A549 (cell line): ENCODE measurements around the gene HIC2. TPM values are rescaled to one million over a fixed set of nuclear protein-coding genes. Genes with fewer than 3 reads are reported as not detected.

Experiments used
- ATAC-seq, 2 experiments: fragments of 200-7000 bp in 1 of 2; fragments of >200 bp in 1 of 2; cut with Nextera tagmentation in 1 of 2; cut with Tn5 transposase in 1 of 2; 3 replicates each; pipeline versions ENCODE4 v1.8.0 to v1.9.1; 2018 to 2020; ENCODE audit warnings: mild to moderate bottlenecking in 1 of 2, moderate library complexity in 1 of 2
- CTCF ChIA-PET: fragments of 300-600 bp; sonication (Branson Sonifier 250); formaldehyde crosslinking; extraction: SDS; loops from one replicate; lab custom pipeline; 2021; ENCODE audit warnings: antibody characterized with exemption, inconsistent platforms; lab: Yijun Ruan, JAX
- POLR2A ChIA-PET: fragments of 350-600 bp; formaldehyde crosslinking; extraction: SDS; loops from one replicate; lab custom pipeline; 2021; ENCODE audit warnings: antibody characterized with exemption, inconsistent platforms; lab: Yijun Ruan, JAX
- DNase-seq, 2 experiments: peaks; one replicate each; pipeline versions ENCODE4 v3.0.0 to v3.0.0-alpha.2; 2011 to 2016; ENCODE audit warnings: low read depth in 1 of 2, low spot score in 1 of 2
- FAIRE-seq: peaks from 2 replicates; lab custom pipeline; 2011; peaks lifted over from hg19 to GRCh38; lab: Jason Lieb, UNC
- H3K27ac ChIP-seq, 2 experiments: fragments of >200 bp; sonication (Bioruptor Twin); formaldehyde crosslinking; 3 replicates each; pipeline ENCODE4 v1.5.1; 2016 to 2017
- H3K4me1 ChIP-seq: fragments of >200 bp; sonication (Bioruptor Twin); formaldehyde crosslinking; 3 replicates; pipeline ENCODE4 v1.6.1; 2016
- H3K4me2 ChIP-seq: fragments of >200 bp; sonication (Bioruptor Twin); formaldehyde crosslinking; 3 replicates; pipeline ENCODE4 v1.6.1; 2016
- H3K4me3 ChIP-seq: fragments of >200 bp; sonication (Bioruptor Twin); formaldehyde crosslinking; 3 replicates; pipeline ENCODE4 v1.5.1; 2016
- H3K9me3 ChIP-seq: fragments of >200 bp; sonication (Bioruptor Twin); formaldehyde crosslinking; 3 replicates; pipeline ENCODE4 v1.6.1; 2016
- ATOH8 ChIP-seq: fragments of 250-450 bp; sonication (Bioruptor Pico); IDR thresholded peaks from 2 replicates; pipeline ENCODE4 v1.5.0; 2020; ENCODE audit warnings: low read depth, mild to moderate bottlenecking, moderate library complexity
- BHLHE40 ChIP-seq: IDR thresholded peaks from 2 replicates; pipeline ENCODE4 v1.6.1; 2012; ENCODE audit warnings: low read depth, low read length, inconsistent platforms
- CEBPB ChIP-seq, 2 experiments: fragments of >200 bp in 1 of 2; sonication (Bioruptor Twin) in 1 of 2; formaldehyde crosslinking in 1 of 2; IDR thresholded peaks; 2 replicates each; pipeline ENCODE4 v1.6.1; 2012 to 2016
- CHD2 ChIP-seq: fragments of 150-350 bp; IDR thresholded peaks from 2 replicates; pipeline ENCODE4 v1.6.1; 2014; ENCODE audit warnings: low read length; ENCODE audit not compliant: partially characterized antibody
- CHD4 ChIP-seq: fragments of 200-600 bp; sonication (generic); IDR thresholded peaks from 2 replicates; pipeline ENCODE4 v1.6.1; 2016; ENCODE audit warnings: antibody characterized with exemption, mild to moderate bottlenecking, borderline replicate concordance
- EHF ChIP-seq: fragments of 250-450 bp; sonication (Bioruptor Pico); IDR thresholded peaks from 2 replicates; pipeline ENCODE4 v1.5.0; 2020; ENCODE audit warnings: mild to moderate bottlenecking
- EHMT2 ChIP-seq: fragments of 200-600 bp; sonication (generic); IDR thresholded peaks from 2 replicates; pipeline ENCODE4 v1.6.1; 2016; ENCODE audit warnings: antibody characterized with exemption, low read depth, mild to moderate bottlenecking, moderate library complexity
- ELK1 ChIP-seq: fragments of 150-350 bp; IDR thresholded peaks from 2 replicates; pipeline ENCODE4 v1.6.1; 2014; ENCODE audit warnings: low read depth, mild to moderate bottlenecking, low read length
- FOSB ChIP-seq: fragments of 250-450 bp; sonication (Bioruptor Pico); IDR thresholded peaks from 2 replicates; pipeline ENCODE4 v1.5.0; 2020; ENCODE audit warnings: mild to moderate bottlenecking, moderate library complexity
- GATA3 ChIP-seq: IDR thresholded peaks from 2 replicates; pipeline ENCODE4 v1.6.1; 2012; ENCODE audit warnings: borderline replicate concordance
- HDAC2 ChIP-seq: fragments of 200-600 bp; sonication (generic); IDR thresholded peaks from 2 replicates; pipeline ENCODE4 v1.6.1; 2016
- HOXB5 ChIP-seq: fragments of 250-450 bp; sonication (Bioruptor Pico); IDR thresholded peaks from 2 replicates; pipeline ENCODE4 v1.5.0; 2020; ENCODE audit warnings: mild to moderate bottlenecking, moderate library complexity
- JUN ChIP-seq, 2 experiments: fragments of >200 bp; sonication (Bioruptor Twin); formaldehyde crosslinking; IDR thresholded peaks; 2 replicates in 1 of 2; 3 replicates in 1 of 2; pipeline ENCODE4 v1.6.1; 2016 to 2017
- JUNB ChIP-seq: fragments of >200 bp; sonication (Bioruptor Twin); formaldehyde crosslinking; IDR thresholded peaks from 2 replicates; pipeline ENCODE4 v1.6.1; 2016
- KDM1A ChIP-seq: fragments of 200-600 bp; sonication (generic); IDR thresholded peaks from 2 replicates; pipeline ENCODE4 v1.6.1; 2016; ENCODE audit warnings: low read depth, mild to moderate bottlenecking
- KDM5A ChIP-seq: fragments of 200-600 bp; sonication (generic); IDR thresholded peaks from 2 replicates; pipeline ENCODE4 v1.6.1; 2016; ENCODE audit warnings: antibody characterized with exemption, mild to moderate bottlenecking
- MAFK ChIP-seq: fragments of 450-650 bp; IDR thresholded peaks from 2 replicates; pipeline ENCODE4 v1.6.1; 2014; ENCODE audit not compliant: partially characterized antibody
- MAZ ChIP-seq: fragments of 150-350 bp; IDR thresholded peaks from 2 replicates; pipeline ENCODE4 v1.6.1; 2014; ENCODE audit warnings: antibody characterized with exemption, low read depth, low read length, borderline replicate concordance
- MYC ChIP-seq: IDR thresholded peaks from 2 replicates; pipeline ENCODE4 v1.6.1; 2012; ENCODE audit warnings: mild to moderate bottlenecking, inconsistent platforms, low read length, improper control_type of control experiment, borderline replicate concordance
- NPAS2 ChIP-seq: fragments of 250-450 bp; sonication (Bioruptor Pico); IDR thresholded peaks from 2 replicates; pipeline ENCODE4 v1.8.0; 2022; ENCODE audit warnings: mild to moderate bottlenecking, moderate library complexity, borderline replicate concordance
- NR3C1 ChIP-seq: fragments of >200 bp; sonication (Bioruptor Twin); formaldehyde crosslinking; IDR thresholded peaks from 3 replicates; pipeline ENCODE4 v1.6.1; 2017
- POLR2AphosphoS2 ChIP-seq: conservative IDR thresholded peaks from 2 replicates; pipeline ENCODE4 v1.6.1; 2012; ENCODE audit warnings: low read length, improper control_type of control experiment, inconsistent platforms
- REST ChIP-seq: fragments of 200-600 bp; sonication (generic); IDR thresholded peaks from 2 replicates; pipeline ENCODE4 v1.6.1; 2016; ENCODE audit warnings: antibody characterized with exemption, mild to moderate bottlenecking, moderate library complexity
- SMC3 ChIP-seq: fragments of >200 bp; sonication (Bioruptor Twin); formaldehyde crosslinking; IDR thresholded peaks from 3 replicates; pipeline ENCODE4 v1.6.1; 2018; ENCODE audit warnings: inconsistent platforms
- TP53 ChIP-seq: fragments of 250-450 bp; sonication (Bioruptor Pico); IDR thresholded peaks from 2 replicates; pipeline ENCODE4 v1.5.0; 2021; ENCODE audit warnings: mild to moderate bottlenecking, moderate library complexity
- ZC3H11A ChIP-seq: fragments of 450-650 bp; IDR thresholded peaks from 2 replicates; pipeline ENCODE4 v1.6.1; 2014; ENCODE audit warnings: antibody characterized with exemption, mild to moderate bottlenecking
- ZSCAN20 ChIP-seq: fragments of 250-450 bp; sonication (Bioruptor Pico); IDR thresholded peaks from 2 replicates; pipeline ENCODE4 v1.8.0; 2022; ENCODE audit warnings: mild to moderate bottlenecking, moderate library complexity
- WGBS: methylation state at CpG from one replicate; pipeline ENCODE4 v1.1.6; 2017; ENCODE audit errors: missing lambda C conversion rate; 5-methylcytosine and 5-hydroxymethylcytosine counted together
- polyA plus RNA-seq, 4 experiments: library from polyadenylated mRNA; depleted of rRNA in 3 of 4; stranded (reverse); fragments of >200 nt; fragmentation: RNase III in 1 of 4; extraction: RNeasy Plus Mini Kit Qiagen cat#74134 plus additional on column Dnase treatment in 1 of 4; gene quantifications; 2 replicates in 3 of 4; 3 replicates in 1 of 4; pipeline ENCODE4 v1.2.3, GENCODE V29; 2011 to 2017

The HIC2 gene
- polyA plus RNA-seq, 2 of the 4 experiments (the other 2 are of a cell fraction) = 1.0 to 2.9 TPM

DNA sequence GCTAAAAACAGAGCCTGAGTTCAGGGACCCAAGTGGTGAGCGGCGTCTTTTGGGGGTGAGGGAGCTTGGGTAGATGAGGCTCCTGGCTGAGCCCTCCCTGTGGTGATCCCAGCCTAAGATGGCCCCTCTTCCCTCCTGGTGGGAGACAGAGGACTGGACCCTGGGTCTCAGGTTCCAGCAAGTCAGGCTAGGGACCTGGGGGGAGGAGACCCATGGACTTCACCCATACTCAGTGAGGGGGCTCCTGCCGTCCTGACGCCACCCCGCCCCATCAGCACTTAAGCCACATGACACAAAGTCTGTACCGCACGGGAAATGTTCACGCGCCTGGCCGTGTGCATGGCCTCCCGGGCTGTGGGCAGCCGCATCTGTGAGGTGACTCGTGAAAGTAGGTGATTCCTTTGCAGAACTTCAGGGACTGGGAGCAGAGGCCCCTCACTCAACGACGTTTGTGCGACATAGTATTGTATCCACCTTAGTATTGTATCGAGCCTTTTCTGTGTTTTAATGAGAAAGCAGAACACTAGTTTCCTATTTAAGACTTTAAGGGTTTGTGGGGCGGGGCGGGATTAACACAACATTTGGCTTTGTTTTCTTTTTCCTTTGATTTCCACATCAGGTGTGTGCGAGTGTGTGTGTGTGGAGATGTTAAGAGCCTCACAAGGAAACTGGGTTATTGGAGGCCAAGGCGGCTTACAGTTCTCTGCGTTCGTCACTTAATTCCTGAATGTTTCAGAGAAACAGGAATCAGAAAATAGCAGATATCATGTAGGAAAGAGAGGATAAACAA lies 31.7 kb downstream of the HIC2 start:
- CTCF ChIA-PET = no interaction called here
- 88% methylated on average over 23 of the region's 23 CpGs for WGBS

DNA sequence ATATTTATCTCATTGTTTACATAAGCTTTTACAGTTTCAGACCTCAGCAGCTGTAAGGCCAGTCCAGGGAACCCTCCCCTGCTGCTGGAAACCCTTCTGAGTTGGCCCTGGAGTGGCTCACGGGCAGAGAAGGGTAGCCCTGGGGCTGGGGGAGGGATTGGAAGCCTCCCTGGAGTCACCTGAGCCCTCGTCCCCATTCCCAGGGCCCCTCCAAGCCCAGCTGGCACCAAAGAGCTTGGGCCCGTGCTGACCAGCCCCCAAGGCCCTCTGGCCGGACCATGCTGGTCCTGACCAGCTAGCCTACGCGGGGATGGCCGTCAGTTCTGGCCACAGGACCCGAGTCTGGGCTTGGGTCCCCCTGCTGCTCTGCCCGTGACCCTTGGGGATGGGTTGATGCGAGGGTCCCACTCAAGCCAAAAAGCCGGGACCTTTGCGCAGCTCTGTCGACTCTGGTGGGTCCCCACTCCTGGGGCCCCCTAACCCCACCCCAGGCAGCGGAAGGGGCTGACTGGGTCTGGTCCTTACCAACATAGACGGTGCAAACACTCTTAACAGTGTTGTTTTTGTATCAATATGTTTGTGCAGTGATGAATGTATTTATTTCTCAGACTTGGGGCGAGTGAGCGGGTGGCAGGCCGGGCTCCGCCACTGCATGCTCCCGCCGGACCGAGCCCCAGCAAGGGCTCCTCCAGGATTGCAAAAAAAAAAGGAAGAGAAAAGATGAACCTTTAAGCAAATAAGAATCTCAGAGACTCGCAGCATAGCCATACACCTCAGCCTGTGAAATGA lies 32.6 kb downstream of the HIC2 start:
- 89% methylated on average over 10 of the region's 23 CpGs for WGBS

More for the DNA sequence above, 31.7 kb downstream of the HIC2 start:
- Histone ChIP-seq H3K4me3 (no peak overlapping the region), H3K9me3 (no peaks in the 10 kb centered on the region), H3K27ac (no peak overlapping the region), H3K4me1 (no peaks in the 10 kb centered on the region), H3K4me2 (no peak overlapping the region)
- ATAC-seq = no peak
- DNase-seq = no peak
- FAIRE-seq = no peak
- no peak for TF ChIP-seq CHD4
- TF ChIP-seq JUN (IDR thresholded peaks at IDR 0.05) = no peak
- TF ChIP-seq HDAC2 = no peak
- TF ChIP-seq ATOH8 = no peak
- no peak for TF ChIP-seq TP53 (CRISPR knock-in tag)
- no peak for TF ChIP-seq CEBPB (IDR thresholded peaks at IDR 0.05)
- no peak for TF ChIP-seq ELK1
- TF ChIP-seq POLR2AphosphoS2 = no peak
- TF ChIP-seq ZSCAN20 (CRISPR knock-in tag) = no peak
- no peak for TF ChIP-seq NPAS2 (CRISPR knock-in tag)
- no peak for TF ChIP-seq JUNB
- TF ChIP-seq NR3C1 = no peak
- TF ChIP-seq HOXB5 = no peak
- no peak for TF ChIP-seq EHMT2
- no peak for TF ChIP-seq MAZ
- TF ChIP-seq SMC3 = no peak
- no peak for TF ChIP-seq EHF
- TF ChIP-seq BHLHE40 = no peak
- no peak for TF ChIP-seq GATA3
- TF ChIP-seq MAFK = no peak
- POLR2A ChIA-PET = no interaction called here

GRCh38 chr22:21450320-21450831 lies 33.2 kb downstream of the HIC2 start:
- CTCF ChIA-PET = no interaction called here
- FAIRE-seq = no peak
- TF ChIP-seq TP53 (CRISPR knock-in tag) (no peak), ZSCAN20 (CRISPR knock-in tag) (no peak), REST (no peak), KDM5A (no peak), ZC3H11A (no peak), HOXB5 (no peak), ATOH8 (no peak), POLR2AphosphoS2 (no peak), KDM1A (no peak), MYC (no peak), NPAS2 (CRISPR knock-in tag) (no peak), CHD2 (no peak)

More for the DNA sequence above, 32.6 kb downstream of the HIC2 start:
- TF ChIP-seq FOSB (CRISPR knock-in tag) = no peak
- ATAC-seq = no peak
- POLR2A ChIA-PET = no interaction called here
- Histone ChIP-seq H3K4me2 (no peak overlapping the region), H3K4me3 (no peak overlapping the region), H3K9me3 (no peaks in the 10 kb centered on the region), H3K4me1 (no peaks in the 10 kb centered on the region), H3K27ac (no peak overlapping the region)
- no peak for FAIRE-seq
- no peak for DNase-seq
- CTCF ChIA-PET = no interaction called here

More at GRCh38 chr22:21450320-21450831, 33.2 kb downstream of the HIC2 start:
- Histone ChIP-seq H3K4me1 (no peaks in the 10 kb centered on the region), H3K9me3 (no peaks in the 10 kb centered on the region), H3K27ac (no peak overlapping the region), H3K4me2 (no peak overlapping the region), H3K4me3 (no peak overlapping the region)
- POLR2A ChIA-PET = no interaction called here
- WGBS = 62% methylated on average over 6 of the region's 19 CpGs
- ATAC-seq = no peak; a peak in 1 of 6 replicates
- no peak for DNase-seq
